Keratinocyte (primary cell): ENCODE results near the gene INPP4B. TPM values are rescaled to one million over a fixed set of nuclear protein-coding genes. Genes with fewer than 3 reads are reported as not detected.

ENCODE experiments used
- DNase-seq: peaks from one replicate; pipeline ENCODE4 v3.0.0-alpha.2; 2011; ENCODE audit warnings: low read depth, missing footprints, low spot score
- FAIRE-seq: peaks from 2 replicates; lab custom pipeline; 2011; peaks lifted over from hg19 to GRCh38; lab: Jason Lieb, UNC
- H2AFZ ChIP-seq: 2 replicates; pipeline ENCODE4 v1.6.0; 2012; ENCODE audit warnings: low read length, control low read depth, inconsistent platforms; ENCODE audit not compliant: control insufficient read depth
- H3K27ac ChIP-seq: 2 replicates; pipeline ENCODE4 v1.5.1; 2011; ENCODE audit warnings: low read length; ENCODE audit not compliant: control insufficient read depth, insufficient read depth
- H3K27me3 ChIP-seq: 3 replicates; pipeline ENCODE4 v1.6.0; 2011; ENCODE audit warnings: low read length; ENCODE audit not compliant: control insufficient read depth, insufficient read depth; ENCODE audit errors: extremely low read depth
- H3K36me3 ChIP-seq, 2 experiments: 2 replicates in 1 of 2; 3 replicates in 1 of 2; pipeline ENCODE4 v1.5.1; 2011; ENCODE audit warnings: low read length in 2 of 2, mild to moderate bottlenecking in 1 of 2; ENCODE audit not compliant: control insufficient read depth in 2 of 2, insufficient read depth in 2 of 2; ENCODE audit errors: extremely low read depth in 1 of 2
- H3K4me1 ChIP-seq: 3 replicates; pipeline ENCODE4 v1.5.1; 2011; ENCODE audit warnings: low read length; ENCODE audit not compliant: control insufficient read depth, insufficient read depth; ENCODE audit errors: extremely low read depth
- H3K4me2 ChIP-seq: 3 replicates; pipeline ENCODE4 v1.6.0; 2011; ENCODE audit warnings: low read depth, low read length; ENCODE audit not compliant: control insufficient read depth, insufficient read depth; ENCODE audit errors: extremely low read depth
- H3K4me3 ChIP-seq, 3 experiments: fragments of 200-600 bp in 1 of 3; sonication (generic) in 1 of 3; 2 replicates in 2 of 3; 3 replicates in 1 of 3; pipeline ENCODE4 v1.5.1; 2011 to 2016; ENCODE audit warnings: low read length in 3 of 3, mild to moderate bottlenecking in 3 of 3, control low read depth in 2 of 3, inconsistent platforms in 1 of 3, low read depth in 1 of 3, mixed read lengths in 1 of 3, mixed run types in 1 of 3, moderate library complexity in 1 of 3; ENCODE audit not compliant: control insufficient read depth in 2 of 3, insufficient read depth in 2 of 3; ENCODE audit errors: extremely low read depth in 1 of 3
- H3K79me2 ChIP-seq: 2 replicates; pipeline ENCODE4 v1.6.0; 2012; ENCODE audit warnings: low read length; ENCODE audit not compliant: control insufficient read depth, insufficient read depth
- H3K9ac ChIP-seq: 3 replicates; pipeline ENCODE4 v1.6.0; 2011; ENCODE audit warnings: low read length; ENCODE audit not compliant: control insufficient read depth, insufficient read depth; ENCODE audit errors: extremely low read depth
- H3K9me1 ChIP-seq: 3 replicates; pipeline ENCODE4 v1.6.0; 2011; ENCODE audit warnings: low read length; ENCODE audit not compliant: control insufficient read depth, insufficient read depth; ENCODE audit errors: extremely low read depth
- H3K9me3 ChIP-seq: 2 replicates; pipeline ENCODE4 v1.5.1; 2012; ENCODE audit warnings: low read depth, low read length; ENCODE audit not compliant: control insufficient read depth
- H4K20me1 ChIP-seq: 3 replicates; pipeline ENCODE4 v1.6.0; 2011; ENCODE audit warnings: low read length; ENCODE audit not compliant: control insufficient read depth, insufficient read depth; ENCODE audit errors: extremely low read depth
- CTCF ChIP-seq, 3 experiments: IDR thresholded peaks in 1 of 3; conservative IDR thresholded peaks in 1 of 3; optimal IDR thresholded peaks in 1 of 3; 2 replicates in 2 of 3; 3 replicates in 1 of 3; pipeline versions ENCODE3 to v1.5.1; 2011; ENCODE audit warnings: low read length in 3 of 3, mild to moderate bottlenecking in 3 of 3, moderate library complexity in 2 of 3, control low read depth in 1 of 3, inconsistent platforms in 1 of 3; ENCODE audit not compliant: insufficient read depth in 2 of 3; ENCODE audit errors: extremely low read depth in 1 of 3
- EZH2 ChIP-seq: IDR thresholded peaks from one replicate; pipeline ENCODE4 v1.6.1; 2012; ENCODE audit warnings: inconsistent platforms, mild to moderate bottlenecking, low read length, moderate library complexity
- dilution Hi-C: fragments of 300-500 bp; cut with MboI; formaldehyde crosslinking; loops from one replicate; pipeline ENCODE4 v1.7.0; 2020; ENCODE audit warnings: low sequenced_read_pairs; ENCODE audit not compliant: extremely low pct_ligation_motif_present
- polyA plus RNA-seq, 5 experiments: library from polyadenylated mRNA; depleted of rRNA in 3 of 5; stranded (reverse) in 3 of 5; stranded (forward) in 1 of 5; unstranded in 1 of 5; fragments of >200 nt; gene quantifications; 1 replicate in 1 of 5; 2 replicates in 3 of 5; 3 replicates in 1 of 5; pipeline versions ENCODE4 v1.2.1 to v1.2.3, GENCODE V29; 2011 to 2012; ENCODE audit warnings: missing spikeins in 2 of 5, low read depth in 1 of 5, low replicate concordance in 1 of 5

The INPP4B gene
- polyA plus RNA-seq, 1 donor (not counting 4 experiments of a cell fraction or from before 2014, with no cell fraction given): 50.2 TPM

- H3K36me3 ChIP-seq: no peaks in the 10 kb centered on the region
- H3K9me3 ChIP-seq: no peaks in the 10 kb centered on the region
- peak overlapping the region; percentile 17 for H3K4me2 ChIP-seq
- dilution Hi-C loops: no loop called here
- H3K27ac ChIP-seq: peak overlapping the region; percentile 29
- DNase-seq (peak; percentile 13), FAIRE-seq (no peak)
- no peaks in the 10 kb centered on the region for H4K20me1 ChIP-seq
- no peak for TF ChIP-seq EZH2
- no peaks in the 10 kb centered on the region for H3K79me2 ChIP-seq
- no peaks in the 10 kb centered on the region for H3K27me3 ChIP-seq
- H3K9me1 ChIP-seq: no peaks in the 10 kb centered on the region
- no peak overlapping the region for H3K9ac ChIP-seq
- peaks cover 8% of the 10 kb centered on the region for H3K4me1 ChIP-seq
- no peak overlapping the region for H2AFZ ChIP-seq
- H3K4me3 ChIP-seq: no peak overlapping the region
Measured at GRCh38 chr4:142614621-142615323, 231.3 kb downstream of the INPP4B start.

GRCh38 chr4:142607976-142608375, 238.1 kb downstream of the INPP4B start:
- dilution Hi-C loops: no loop called here
- no peak overlapping the region for H3K9ac ChIP-seq
- FAIRE-seq (no peak), DNase-seq (no peak)
- H3K79me2 ChIP-seq: no peaks in the 10 kb centered on the region
- H3K4me3 ChIP-seq: no peak overlapping the region
- peaks cover 3% of the 10 kb centered on the region for H3K9me3 ChIP-seq
- no peaks in the 10 kb centered on the region for H3K4me1 ChIP-seq
- no peak overlapping the region for H2AFZ ChIP-seq
- H4K20me1 ChIP-seq: no peaks in the 10 kb centered on the region
- no peaks in the 10 kb centered on the region for H3K9me1 ChIP-seq
- no peak overlapping the region for H3K27ac ChIP-seq
- H3K27me3 ChIP-seq: no peaks in the 10 kb centered on the region
- no peaks in the 10 kb centered on the region for H3K36me3 ChIP-seq
- TF ChIP-seq EZH2 (no peak), CTCF (optimal IDR thresholded peaks at IDR 0.05 in 1 of 3, IDR thresholded peaks at IDR 0.05 in 1 of 3, conservative IDR thresholded peaks at IDR 0.05 in 1 of 3; ENCODE audit: extremely low read depth in 1 of 3, insufficient read depth in 2 of 3, low read length in 3 of 3) (no peak)
- no peak overlapping the region for H3K4me2 ChIP-seq
